Measurements from ENCODE around the gene RAB31. TPM values are rescaled to one million over a fixed set of nuclear protein-coding genes. Genes with fewer than 3 reads are reported as not detected.

Gene RAB31
- polyA plus RNA-seq, 2 of the 4 experiments (the other 2 are of a cell fraction), result 16.9 to 46.3 TPM

DNA sequence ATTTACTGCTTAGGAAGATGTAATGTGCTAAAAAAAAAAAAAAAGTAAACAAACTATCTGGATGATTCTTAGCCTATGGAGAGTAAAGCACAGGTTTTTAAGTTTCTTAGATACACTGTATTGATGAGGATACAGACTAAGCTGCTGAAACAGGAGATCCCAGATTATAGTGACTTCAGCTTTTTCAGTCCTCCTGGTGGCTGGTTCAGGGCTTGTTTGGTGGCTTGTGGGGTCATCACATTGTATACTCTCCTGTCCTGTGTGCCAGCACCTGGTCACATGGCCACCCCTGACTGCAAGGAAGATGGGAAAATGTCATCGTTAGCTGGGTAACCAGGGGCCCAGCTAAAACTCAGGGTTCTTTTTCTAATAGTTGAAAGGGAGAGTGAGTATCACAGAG, 31.4 kb downstream of the RAB31 start:
- ATAC-seq (no peak), DNase-seq (ENCODE audit: low read depth in 1 of 2, low spot score in 1 of 2) (no peak), FAIRE-seq (no peak)
- ChIA-PET POLR2A (no interaction called here), CTCF (interaction anchor here (0.9 to 1.2 kb wide), 3 partner anchors 21 to 164 kb away, joined by 3 to 4 read pairs (median 3); no protein-coding TSS in a partner anchor)
- Histone ChIP-seq H3K4me1 (peaks cover 67% of the 10 kb centered on the region), H3K27ac (peak overlapping the region; percentile 37 to 81), H3K4me3 (no peak overlapping the region), H3K9me3 (no peaks in the 10 kb centered on the region), H3K4me2 (peak overlapping the region; percentile 22; the same call in 1 of the 3 replicates)
- TF ChIP-seq RAD21 (conservative IDR thresholded peaks at IDR 0.05 in 1 of 2, IDR thresholded peaks at IDR 0.05 in 1 of 2) (no peak), MAZ (IDR thresholded peaks at IDR 0.05; ENCODE audit: borderline replicate concordance, low read depth, low read length) (no peak), JUN (IDR thresholded peaks at IDR 0.05) (no peak), HOXA7 (CRISPR knock-in tag; IDR thresholded peaks at IDR 0.05) (no peak), ZNF302 (CRISPR knock-in tag; IDR thresholded peaks at IDR 0.05) (no peak), CBX8 (IDR thresholded peaks at IDR 0.05) (no peak), EHMT2 (IDR thresholded peaks at IDR 0.05; ENCODE audit: low read depth) (no peak), NR3C1 (IDR thresholded peaks at IDR 0.05) (no peak), ZSCAN20 (CRISPR knock-in tag; IDR thresholded peaks at IDR 0.05) (no peak), BHLHE40 (IDR thresholded peaks at IDR 0.05; ENCODE audit: low read depth, low read length) (no peak), REST (IDR thresholded peaks at IDR 0.05) (no peak), CEBPB (IDR thresholded peaks at IDR 0.05) (no peak), CTCF (IDR thresholded peaks at IDR 0.05) (no peak), GATA3 (IDR thresholded peaks at IDR 0.05; ENCODE audit: borderline replicate concordance) (no peak), HDAC2 (IDR thresholded peaks at IDR 0.05) (no peak), POLR2AphosphoS2 (conservative IDR thresholded peaks at IDR 0.05; ENCODE audit: low read length) (no peak), KDM1A (IDR thresholded peaks at IDR 0.05; ENCODE audit: low read depth) (no peak)
- TF ChIP-seq, protein P1, sequence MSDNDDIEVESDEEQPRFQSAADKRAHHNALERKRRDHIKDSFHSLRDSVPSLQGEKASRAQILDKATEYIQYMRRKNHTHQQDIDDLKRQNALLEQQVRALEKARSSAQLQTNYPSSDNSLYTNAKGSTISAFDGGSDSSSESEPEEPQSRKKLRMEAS (IDR thresholded peaks at IDR 0.05), result no peak
- TF ChIP-seq, protein P2, sequence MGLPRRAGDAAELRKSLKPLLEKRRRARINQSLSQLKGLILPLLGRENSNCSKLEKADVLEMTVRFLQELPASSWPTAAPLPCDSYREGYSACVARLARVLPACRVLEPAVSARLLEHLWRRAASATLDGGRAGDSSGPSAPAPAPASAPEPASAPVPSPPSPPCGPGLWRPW (IDR thresholded peaks at IDR 0.05), result no peak
- TF ChIP-seq, protein P3, sequence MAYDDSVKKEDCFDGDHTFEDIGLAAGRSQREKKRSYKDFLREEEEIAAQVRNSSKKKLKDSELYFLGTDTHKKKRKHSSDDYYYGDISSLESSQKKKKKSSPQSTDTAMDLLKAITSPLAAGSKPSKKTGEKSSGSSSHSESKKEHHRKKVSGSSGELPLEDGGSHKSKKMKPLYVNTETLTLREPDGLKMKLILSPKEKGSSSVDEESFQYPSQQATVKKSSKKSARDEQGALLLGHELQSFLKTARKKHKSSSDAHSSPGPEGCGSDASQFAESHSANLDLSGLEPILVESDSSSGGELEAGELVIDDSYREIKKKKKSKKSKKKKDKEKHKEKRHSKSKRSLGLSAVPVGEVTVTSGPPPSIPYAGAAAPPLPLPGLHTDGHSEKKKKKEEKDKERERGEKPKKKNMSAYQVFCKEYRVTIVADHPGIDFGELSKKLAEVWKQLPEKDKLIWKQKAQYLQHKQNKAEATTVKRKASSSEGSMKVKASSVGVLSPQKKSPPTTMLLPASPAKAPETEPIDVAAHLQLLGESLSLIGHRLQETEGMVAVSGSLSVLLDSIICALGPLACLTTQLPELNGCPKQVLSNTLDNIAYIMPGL (CRISPR knock-in tag; IDR thresholded peaks at IDR 0.05; ENCODE audit: borderline replicate concordance), result no peak
- WGBS (ENCODE audit: missing lambda C conversion rate), result 67% methylated on average over 1 of the region's 1 CpG

DNA sequence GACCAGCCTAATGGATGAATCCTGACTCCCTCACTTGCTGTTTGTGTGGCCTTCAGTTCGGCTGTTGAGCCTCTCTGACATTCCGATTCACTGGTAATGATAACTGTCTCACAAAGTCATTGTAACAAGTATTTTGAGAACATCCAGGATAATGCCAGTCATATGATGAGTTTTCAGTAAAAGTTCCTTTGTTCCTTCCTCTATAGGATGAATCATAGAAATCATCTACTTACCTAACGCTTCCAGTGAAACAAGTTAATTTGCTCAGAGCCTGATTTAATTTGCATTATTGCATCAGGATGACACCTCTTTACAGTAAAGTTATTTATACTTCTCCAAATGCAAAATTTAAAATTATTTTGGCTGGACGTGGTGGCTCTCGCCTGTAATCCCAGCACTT, 32.0 kb downstream of the RAB31 start:
- whole genome bisulfite sequencing (ENCODE audit: missing lambda C conversion rate), result 80% methylated on average over 5 of the region's 5 CpGs
- no peak for DNase-seq (ENCODE audit: low read depth in 1 of 2, low spot score in 1 of 2)
- H3K4me2 ChIP-seq, result peak overlapping the region; percentile 22; the same call in 1 of the 3 replicates
- FAIRE-seq, result no peak
- H3K9me3 ChIP-seq, result no peaks in the 10 kb centered on the region
- H3K4me1 ChIP-seq, result peaks cover 65% of the 10 kb centered on the region
- ChIA-PET CTCF (interaction anchor here (0.9 to 1.2 kb wide), 3 partner anchors 22 to 165 kb away, joined by 3 to 4 read pairs (median 3); no protein-coding TSS in a partner anchor), POLR2A (no interaction called here)
- H3K27ac ChIP-seq, result peak overlapping the region; percentile 37 to 81
- no peak for ATAC-seq
- no peak overlapping the region for H3K4me3 ChIP-seq
- no peak for TF ChIP-seq PHF8 (IDR thresholded peaks at IDR 0.05; ENCODE audit: borderline replicate concordance, low read depth)
- TF ChIP-seq ESRRA (IDR thresholded peaks at IDR 0.05; ENCODE audit: borderline replicate concordance, low read length), result no peak
- TF ChIP-seq SREBF2 (IDR thresholded peaks at IDR 0.05), result no peak
- no peak for TF ChIP-seq BHLHE40 (IDR thresholded peaks at IDR 0.05; ENCODE audit: low read depth, low read length)
- no peak for TF ChIP-seq SMC3 (IDR thresholded peaks at IDR 0.05)
- no peak for TF ChIP-seq CEBPB (IDR thresholded peaks at IDR 0.05)
- TF ChIP-seq ZNF302 (CRISPR knock-in tag; IDR thresholded peaks at IDR 0.05), result no peak
- no peak for TF ChIP-seq HOXA7 (CRISPR knock-in tag; IDR thresholded peaks at IDR 0.05)
- no peak for TF ChIP-seq CHD4 (IDR thresholded peaks at IDR 0.05; ENCODE audit: borderline replicate concordance)
- no peak for TF ChIP-seq TP53 (CRISPR knock-in tag; IDR thresholded peaks at IDR 0.05)
- no peak for TF ChIP-seq MYC (IDR thresholded peaks at IDR 0.05; ENCODE audit: borderline replicate concordance, low read length)
- TF ChIP-seq JUNB (IDR thresholded peaks at IDR 0.05), result no peak
- TF ChIP-seq GATA3 (IDR thresholded peaks at IDR 0.05; ENCODE audit: borderline replicate concordance), result no peak
- TF ChIP-seq CHD2 (IDR thresholded peaks at IDR 0.05; ENCODE audit: low read length, partially characterized antibody), result no peak
- TF ChIP-seq NPAS2 (CRISPR knock-in tag; IDR thresholded peaks at IDR 0.05; ENCODE audit: borderline replicate concordance), result no peak

Data from A549 (cell line).